Stimulated activated CD8-positive, alpha-beta memory T cell treated with anti-CD3 and anti-CD28 coated beads, Interleukin-12 subunit alpha, Interleukin-12 subunit beta, amount 100 ng/mL, for 1 hour (primary cell): Measurements from ENCODE around the gene BANP.
"Not testable (repeated sequence)": the region's sequence is repeated elsewhere in the genome, so short reads cannot be mapped to it uniquely, and the experiment has no call there.

ENCODE experiments used
- DNase-seq: peaks from one replicate; pipeline ENCODE4 v3.0.0-alpha.2; 2020; ENCODE audit warnings: low read depth

The BANP gene

DNA sequence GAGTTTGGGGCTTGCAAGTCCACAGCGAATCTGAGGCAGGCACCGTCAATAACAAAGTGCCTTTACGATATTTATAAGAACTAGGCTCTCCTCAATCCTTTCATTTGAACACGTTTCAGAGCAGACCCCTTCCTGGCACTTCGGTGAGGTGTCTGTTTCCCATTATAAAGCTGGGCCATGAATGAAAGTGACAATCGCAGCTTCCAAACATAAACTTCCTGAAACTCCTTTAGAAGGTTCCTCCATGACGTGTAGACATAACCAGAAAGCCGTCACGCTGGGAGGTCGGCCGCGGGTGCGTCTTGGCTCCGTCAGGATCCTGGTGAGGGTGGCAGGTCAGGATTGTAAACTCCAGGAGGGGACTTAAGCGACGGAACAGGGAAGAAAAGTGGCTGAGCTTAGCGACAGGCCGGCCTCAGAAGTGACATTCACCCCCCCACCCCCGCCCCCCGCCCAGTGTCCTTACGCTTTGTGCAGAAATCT, 150.4 kb downstream of the BANP start:
- not testable (repeated sequence) for DNase-seq

DNA sequence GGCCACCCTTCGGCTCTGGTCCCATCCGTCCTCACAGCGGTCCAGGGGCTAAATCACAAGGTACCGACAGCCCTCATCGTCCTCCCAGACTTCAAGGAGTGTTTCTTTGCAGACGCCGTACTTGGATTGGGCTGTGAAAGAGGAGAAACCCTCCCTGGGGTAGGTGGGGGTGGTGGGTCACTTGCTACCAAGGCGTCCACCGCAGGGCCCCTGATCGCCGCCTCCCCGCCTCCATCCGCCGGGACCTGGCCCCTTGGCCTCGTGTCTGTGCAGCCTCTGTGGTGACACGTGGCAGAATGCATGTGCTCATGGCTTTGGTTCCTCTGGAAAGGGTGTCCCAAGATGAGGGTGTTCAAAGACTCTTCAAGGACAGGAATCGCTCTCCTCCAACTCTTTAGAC, 151.4 kb downstream of the BANP start:
- DNase-seq: no peak

DNA sequence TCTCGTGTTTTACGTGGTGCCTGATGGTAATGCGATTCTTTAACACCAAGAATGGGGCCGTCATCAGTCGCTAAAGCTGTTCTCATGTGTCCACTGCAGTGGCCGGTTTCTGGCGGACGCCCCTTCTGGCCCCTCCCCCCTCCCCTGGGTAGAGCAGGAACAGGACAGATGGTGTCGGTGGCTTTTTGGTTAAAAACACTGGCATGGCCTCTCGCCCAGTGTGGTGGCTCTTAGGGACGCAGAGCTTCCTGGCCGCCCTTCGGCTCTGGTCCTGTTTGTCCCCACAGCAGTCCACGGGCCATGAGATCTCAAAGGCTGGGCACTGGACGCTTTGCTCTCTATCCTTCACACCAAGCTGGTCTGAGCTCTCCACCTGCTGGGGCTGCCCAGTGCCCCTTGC, 151.8 kb downstream of the BANP start:
- DNase-seq: no peak

DNA sequence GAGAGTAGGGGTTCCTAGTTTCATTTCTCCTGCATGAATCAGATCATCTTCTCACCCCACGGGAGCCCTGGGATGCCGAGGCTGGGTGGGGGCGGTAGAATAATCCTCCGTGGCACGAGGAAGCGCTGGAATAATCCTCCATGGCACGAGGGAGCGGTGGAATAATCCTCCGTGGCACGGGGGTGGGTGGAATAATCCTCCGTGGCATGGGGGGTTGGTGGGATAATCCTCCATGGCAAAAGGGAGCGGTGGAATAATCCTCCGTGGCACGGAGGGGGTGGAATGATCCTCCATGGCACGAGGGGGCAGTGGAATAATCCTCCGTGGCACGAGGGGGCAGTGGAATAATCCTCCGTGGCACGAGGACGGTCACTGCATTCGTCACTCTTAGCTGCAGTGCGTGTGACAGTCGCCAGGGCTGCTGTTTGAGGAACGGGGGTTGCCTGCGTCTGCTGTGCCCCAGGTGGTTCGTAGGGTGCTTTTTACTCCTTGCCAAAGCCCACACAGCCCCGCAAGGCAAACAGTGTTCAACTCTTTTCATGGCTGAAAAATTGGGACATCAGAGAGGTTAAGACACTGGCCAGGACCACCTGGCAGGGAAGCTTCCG, 152.5 kb downstream of the BANP start:
- no peak for DNase-seq

DNA sequence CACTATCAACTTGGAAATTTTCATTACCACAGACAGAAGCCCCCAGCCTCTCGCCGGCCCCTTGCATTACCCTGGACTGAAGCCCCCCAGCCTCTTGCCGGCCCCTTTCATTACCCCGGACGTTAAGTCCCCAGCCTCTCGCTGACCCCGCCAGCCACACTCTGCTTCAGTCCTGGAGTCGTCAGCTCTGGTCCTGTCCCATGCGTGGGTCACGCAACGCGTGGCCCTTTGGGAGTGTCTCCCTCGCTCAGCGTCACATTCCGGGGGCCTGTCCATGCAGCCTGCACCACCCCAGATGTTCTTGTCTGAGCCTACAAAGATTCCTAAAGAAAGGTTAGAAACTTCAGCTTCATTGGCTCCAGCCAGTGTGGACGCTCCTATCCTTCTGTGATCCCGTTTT, 153.1 kb downstream of the BANP start:
- not testable (repeated sequence) for DNase-seq

DNA sequence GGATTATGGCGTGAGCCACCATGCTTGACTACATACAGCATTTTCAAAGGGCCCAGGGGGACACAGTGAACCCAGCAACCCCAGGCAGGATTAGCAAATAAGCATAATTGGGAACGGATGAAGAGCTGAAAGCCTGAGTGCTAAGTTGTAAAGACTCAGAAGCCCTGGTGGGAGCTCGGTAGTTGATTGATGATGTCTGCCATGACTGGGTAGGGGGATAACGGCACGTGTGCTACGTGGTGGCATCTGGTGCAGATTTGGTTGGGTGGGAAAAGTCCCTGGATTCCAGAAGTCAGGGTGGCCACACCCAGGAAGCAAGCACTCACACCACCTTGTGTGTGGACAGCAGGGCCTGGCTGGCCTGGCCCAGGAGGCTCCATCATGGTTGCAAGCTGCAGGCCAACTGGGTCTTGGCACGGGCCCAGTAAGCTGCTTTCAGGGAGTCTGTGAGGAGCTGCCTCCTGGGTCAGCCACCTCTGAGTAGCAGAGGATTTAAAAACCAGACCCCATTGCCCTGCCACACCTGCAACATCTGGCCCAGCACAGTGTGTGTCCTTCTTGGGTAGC, 154.4 kb downstream of the BANP start:
- DNase-seq: not testable (repeated sequence)

DNA sequence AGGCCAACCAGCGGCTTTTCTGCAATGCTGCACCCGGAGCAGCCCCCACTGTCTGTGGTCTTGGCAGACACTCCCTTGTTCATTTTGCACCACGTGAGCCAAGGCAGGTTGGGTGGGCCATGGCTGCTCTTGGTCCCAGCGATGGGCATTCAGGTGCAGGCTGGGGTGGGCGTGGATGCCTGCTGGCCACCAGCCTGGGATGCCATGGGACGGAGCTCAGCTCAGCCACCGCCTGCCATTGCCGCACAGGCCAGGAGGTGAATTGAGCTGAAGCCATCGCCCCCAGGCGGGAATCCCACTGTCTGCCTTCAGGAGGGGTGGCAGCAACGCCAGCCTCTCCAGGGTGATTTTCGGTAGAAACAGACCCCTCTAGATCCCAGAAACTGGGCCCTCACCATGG, 155.3 kb downstream of the BANP start:
- DNase-seq: not testable (repeated sequence)

DNA sequence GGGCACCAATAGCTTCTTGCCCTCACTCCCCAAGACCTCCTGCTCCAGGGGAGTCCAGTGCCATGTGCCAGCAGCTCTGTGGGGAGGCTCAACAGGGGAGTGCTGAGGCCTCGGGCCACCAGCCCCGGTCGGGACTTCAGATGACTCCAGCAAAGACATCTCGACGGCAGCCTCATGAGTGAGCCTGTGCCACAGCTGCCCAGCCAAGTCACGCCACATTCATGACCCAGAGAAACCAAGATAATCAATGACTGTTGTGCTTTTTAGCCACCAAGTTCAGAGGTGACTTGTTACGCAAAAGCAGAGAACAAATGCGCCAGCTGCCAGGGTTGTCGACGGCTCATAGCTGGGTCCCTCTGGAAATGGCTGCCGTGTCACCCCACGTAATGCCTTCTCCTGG, 157.5 kb downstream of the BANP start:
- DNase-seq: no peak

DNA sequence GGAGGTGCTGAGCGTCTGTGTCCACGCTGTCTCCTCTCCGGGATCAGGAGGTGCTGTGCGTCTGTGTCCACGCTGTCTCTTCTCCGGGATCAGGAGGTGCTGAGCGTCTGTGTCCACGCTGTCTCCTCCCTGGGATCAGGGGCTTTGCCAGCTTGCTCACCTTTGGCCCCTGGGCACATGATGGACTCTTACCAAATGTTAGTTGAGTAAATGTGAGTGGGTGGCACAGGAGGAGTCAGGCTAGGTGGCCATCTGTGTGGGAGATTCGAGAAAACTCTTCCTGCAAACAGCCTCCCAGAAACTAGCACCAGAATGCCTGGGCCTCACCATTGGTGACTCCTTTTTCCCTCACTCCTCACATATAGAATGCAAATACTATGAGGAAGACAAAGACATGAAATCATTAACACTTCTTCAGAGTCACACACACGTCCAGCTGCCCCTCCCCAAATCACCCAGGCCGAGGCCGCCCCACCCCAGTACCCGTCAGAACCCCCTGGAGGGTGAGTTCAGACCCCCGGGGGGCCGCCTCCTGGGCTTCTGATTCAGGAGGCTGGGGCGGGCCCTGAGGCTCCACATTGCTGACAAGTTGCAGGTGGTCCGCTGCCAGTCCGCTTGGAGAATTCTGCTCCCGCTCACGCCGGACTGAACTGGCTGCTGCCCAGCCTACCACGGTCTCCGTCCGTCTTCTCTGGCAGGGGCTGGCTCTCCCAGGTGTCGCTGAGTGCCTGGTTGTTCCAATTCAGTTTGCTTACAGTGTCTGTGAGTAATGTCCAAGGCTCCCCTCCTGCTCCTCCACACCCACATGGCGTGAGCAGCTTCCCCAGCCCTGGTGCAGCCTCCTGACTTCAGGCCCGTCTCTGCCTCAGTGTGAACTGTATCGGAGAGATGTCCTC, 158.7 kb downstream of the BANP start:
- DNase-seq: not testable (repeated sequence)

DNA sequence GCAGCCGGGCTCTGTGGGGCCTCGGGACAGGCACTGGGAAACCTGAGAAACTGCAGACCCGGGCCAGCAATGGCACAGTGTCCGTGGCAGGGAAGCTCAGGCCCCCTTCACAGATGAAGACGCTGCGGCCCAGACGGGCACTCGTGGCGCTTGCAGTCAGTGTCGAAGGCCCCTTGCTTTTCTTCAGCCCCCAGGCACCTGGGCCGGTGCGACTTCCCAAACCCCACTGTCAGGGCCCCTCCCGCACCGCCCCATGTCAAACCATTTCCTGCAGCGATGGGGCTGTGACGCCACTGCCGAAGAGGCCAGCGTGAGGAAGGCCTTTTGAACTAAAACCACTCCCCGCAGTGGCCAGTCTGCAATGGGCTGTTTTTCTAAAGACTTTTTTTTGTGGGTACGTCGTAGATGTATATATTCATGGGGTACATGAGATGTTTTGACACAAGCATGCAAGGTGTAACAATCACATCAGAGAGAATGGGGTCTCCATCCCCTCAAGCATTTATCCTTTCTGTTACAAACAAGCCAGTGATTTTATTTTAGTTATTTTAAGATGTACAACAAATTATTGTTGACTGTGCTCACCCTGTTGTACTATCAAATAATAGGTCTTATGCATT, 159.8 kb downstream of the BANP start:
- not testable (repeated sequence) for DNase-seq

DNA sequence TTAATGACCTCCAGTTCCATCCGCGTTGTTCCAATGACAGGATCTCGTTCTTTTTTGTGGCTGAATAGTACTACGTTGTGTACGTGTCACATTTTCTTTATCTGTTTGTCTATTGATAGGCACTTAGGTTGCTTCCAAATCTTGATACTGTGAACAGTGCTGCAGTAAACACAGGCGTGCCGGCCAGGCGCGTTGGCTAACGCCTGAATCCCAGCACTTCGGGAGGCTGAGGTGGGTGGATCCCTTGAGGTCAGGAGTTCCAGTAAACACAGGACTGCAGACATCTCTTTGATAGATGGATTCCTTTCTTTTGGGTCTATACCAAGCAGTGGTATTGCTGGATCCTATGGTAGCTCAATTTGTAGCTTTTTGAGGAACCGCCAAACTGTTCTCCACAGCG, 160.7 kb downstream of the BANP start:
- not testable (repeated sequence) for DNase-seq

DNA sequence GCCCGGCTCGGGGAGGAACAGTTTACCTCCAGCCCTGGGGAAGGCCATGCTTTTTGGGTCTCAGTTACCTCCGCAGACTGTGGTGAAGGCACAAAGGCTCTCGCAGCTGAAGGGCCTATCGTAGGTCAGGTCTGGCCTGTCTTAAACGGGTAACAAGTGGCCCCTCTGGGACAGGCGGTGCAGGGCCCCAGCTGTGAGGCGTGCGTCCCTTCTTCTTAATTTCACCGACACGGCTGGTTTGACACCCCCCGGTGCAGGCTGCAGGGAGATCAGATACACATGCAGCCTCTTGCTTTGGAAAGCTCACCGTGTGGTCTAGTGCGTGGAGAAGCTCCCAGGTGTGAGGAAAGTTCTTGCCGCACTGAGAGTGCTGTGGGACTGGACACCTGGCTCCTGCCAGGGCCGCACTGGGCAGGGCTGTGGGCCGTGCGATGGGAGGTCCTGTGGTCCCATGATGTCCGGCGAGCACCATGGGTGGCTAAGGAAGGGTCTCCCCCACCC, 162.4 kb downstream of the BANP start:
- no peak for DNase-seq

DNA sequence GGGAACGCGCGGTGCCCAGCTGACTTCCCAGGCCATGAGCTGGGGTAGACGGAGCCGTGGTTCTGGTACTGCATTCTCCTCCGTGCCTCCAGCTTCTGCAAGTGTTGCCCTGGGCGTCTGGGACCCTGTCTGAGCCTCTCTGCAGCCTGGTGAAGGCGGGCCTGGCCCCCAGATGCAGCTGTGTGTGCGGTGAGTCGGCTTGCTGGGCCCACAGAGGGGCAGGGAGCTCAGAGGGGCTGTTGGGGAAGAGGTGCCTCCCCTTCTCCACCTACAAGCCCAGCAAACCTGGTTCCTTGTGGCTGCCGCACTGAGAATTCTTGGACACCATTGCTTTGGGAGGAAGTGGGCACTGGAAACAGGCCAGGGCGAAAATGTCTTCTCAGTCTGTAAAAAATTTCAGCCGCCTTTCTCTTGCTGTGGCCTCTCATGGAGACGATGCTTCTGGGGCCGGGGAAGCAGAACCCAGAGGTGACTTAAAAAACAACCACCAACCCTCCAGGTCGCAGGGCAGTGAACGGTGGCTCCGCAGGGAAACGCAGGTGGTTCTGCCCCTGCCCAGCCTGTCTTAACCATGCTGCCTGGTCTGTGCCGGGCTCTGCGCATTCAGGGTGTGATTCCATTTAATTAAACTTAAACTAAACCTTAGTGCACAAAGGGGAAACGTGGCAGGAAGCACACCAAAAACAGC, 163.5 kb downstream of the BANP start:
- DNase-seq: not testable (repeated sequence)

DNA sequence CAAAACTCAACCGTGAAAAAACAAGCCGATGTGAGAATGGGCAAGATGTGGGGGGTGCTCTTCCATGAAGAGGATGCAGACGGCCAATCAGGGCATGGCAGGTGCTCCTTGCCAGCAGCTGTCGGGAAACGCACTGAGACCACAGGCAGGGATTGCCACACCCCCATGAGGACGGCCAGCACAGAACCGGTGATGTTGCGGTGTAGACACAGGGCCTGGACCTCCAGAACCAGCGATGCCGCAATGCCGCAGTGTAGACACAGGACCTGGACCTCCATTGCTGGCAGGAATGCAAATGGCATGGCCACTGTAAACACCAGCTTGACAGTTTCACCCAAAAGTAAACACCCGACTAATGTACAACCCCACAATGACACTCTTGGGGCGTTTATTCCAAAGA, 164.9 kb downstream of the BANP start:
- no peak for DNase-seq

DNA sequence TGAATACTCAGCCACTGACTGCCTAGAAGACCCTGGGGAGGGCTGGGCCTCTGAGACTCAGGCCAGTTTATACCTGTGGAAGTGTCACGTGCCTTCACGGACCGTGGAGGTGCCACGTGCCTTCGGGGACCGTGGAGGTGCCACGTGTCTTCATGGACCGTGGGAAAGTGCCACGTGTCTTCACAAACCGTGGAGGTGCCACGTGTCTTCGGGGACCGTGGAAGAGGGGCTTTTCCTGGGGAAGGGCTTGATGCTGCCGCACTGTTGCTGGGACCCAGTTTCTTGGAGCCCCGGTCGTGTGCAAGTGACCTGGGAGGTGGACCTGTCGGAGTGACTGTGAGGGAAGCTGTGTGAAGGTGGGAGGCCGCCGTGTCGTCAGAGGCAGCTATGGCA, 166.2 kb downstream of the BANP start:
- DNase-seq: no peak

DNA sequence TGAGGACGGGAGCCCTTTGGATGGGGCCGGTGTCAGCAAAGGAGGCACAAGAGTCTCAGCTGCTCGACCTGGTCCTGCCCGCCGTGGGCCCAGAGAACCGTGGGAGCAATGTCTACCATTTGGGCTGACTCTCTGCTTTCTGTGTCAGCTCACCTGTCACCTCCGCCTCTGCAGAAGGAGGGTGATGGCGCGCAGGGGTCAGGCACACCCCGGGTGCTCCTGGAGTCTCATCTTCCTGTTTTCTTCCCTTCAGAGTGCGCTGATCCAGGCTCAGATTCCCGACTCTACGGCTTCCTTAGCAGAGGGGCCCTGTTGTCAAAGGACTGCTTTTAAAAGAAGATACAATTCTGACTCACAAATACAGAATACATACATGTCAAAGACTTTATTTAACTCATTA, 167.1 kb downstream of the BANP start:
- DNase-seq: no peak

DNA sequence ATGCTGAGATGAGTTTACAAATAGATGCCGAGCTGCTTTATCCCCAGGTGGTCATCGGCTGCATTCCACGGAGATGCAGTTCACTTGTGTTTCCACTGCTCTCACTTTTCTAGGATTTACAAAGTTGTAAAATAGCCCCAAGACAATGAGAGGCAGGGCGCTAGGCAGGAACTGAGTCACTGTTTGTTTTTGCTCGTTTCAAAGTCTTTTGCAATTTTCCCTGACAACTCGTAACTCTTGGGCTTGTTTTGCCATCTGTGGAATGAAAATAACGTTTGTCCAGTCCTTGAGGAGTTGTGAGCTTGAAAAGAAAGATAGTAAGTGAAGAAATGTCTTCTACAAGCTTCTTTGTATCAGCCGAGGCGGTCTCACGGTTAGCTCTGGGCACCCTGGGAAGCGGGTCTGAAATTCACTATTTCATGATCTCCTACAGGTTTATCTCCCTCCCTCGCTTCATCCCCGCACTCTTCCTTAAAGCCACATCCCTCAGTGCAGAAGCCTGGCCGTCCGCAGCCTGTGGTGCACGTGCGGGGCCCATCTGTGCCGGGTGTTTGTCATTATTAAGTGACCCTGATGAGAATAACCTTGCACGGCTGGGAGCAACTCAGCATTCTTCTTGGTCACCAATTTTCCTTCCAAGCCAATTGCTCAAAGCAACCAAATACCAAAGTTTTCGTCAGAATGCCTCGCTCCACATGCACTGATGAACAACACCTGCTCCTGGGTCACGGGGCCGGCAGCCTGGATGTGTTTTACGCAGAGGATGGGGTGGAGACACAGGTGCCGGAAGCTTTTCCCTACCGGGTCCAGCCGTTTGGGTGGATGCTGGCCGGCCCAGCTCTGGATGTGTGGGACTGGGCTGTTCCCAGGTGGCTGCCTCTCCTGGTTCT, 167.9 kb downstream of the BANP start:
- not testable (repeated sequence) for DNase-seq

DNA sequence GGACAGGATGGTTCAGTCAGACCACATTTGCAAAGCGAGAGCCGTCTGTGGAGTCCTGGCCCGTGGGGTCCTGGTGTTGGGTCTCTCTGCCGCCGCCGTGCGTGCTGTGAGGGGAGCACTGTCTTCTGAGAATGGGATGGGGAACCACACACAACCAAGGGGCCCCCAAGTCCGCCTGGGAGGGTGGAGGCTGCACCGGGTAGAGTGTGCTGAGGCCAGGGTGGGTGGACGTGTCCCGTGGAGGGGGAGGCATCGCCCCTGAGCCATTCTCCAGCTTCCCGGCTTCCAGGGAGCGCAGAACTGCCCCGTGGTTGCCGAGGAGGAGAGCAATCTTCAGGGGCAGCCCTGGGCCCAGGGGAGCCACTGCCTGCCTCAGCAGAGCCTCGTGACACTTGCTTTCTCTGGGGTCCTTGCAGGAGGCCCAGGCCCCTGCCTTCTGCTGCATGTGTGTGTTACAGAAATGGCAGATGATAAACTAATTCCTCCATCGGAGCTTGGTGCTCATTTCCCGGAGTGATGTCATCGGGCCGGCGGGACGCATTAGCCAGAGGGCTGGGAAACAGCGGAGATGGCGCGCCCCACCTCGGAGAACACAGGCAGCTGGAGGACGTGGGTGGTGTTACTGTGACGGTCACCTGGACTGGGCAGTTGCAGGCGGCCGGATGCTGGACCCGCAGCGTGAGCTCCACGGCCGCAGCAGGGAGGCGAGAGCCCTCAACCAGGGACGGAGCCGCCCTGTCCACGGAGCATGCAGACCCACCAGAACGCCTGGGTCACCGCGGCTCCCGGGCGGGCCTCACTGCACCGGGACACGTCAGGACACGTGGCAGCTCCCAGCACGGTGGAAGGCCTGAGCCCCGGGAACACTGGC, 168.9 kb downstream of the BANP start:
- not testable (repeated sequence) for DNase-seq

DNA sequence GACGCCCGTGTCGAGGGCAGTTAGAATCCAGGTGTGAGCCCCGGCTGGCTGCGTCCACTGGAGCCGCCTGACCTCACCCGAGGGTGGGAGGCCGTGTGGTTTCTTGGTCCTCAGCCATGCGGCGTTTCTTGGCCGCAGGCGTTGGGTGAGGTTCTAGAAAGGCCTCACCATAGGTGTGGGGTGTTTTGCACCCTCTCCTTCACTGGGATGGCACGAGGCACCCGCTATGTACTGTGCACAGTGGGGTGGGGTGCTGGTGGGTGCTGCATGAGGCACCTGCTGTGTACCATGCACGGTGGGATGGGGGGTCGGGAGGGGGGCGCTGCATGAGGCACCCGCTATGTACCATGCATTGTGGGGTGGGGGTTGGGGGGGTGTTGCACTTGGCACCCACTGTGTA, 169.6 kb downstream of the BANP start:
- no peak for DNase-seq

DNA sequence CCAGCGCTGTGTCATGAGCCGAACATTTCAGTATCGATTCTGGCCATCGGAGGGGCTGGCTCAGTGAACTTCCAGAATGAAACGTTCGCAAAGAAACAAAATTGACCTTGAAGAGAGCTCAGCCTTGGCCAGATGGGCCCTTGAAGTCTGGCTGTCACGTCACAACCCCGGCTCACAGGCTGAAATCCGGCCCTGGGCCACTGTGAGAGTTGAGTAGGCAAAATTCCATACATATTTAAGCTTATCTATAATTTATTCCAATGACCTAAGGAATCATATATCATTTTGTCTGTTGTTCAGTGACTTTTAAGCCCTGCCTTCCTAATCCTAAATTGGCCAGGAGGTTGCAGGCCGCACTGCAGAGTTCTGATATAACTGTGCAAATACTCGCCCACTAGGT, 170.2 kb downstream of the BANP start:
- not testable (repeated sequence) for DNase-seq
